CD4-positive, alpha-beta T cell treated with Interleukin-4 for 4 hours (primary cell): ENCODE measurements around the gene CYTL1.

Source experiments
- DNase-seq: peaks from one replicate; pipeline ENCODE4 v3.0.0-alpha.2; 2020

CYTL1 gene

DNA sequence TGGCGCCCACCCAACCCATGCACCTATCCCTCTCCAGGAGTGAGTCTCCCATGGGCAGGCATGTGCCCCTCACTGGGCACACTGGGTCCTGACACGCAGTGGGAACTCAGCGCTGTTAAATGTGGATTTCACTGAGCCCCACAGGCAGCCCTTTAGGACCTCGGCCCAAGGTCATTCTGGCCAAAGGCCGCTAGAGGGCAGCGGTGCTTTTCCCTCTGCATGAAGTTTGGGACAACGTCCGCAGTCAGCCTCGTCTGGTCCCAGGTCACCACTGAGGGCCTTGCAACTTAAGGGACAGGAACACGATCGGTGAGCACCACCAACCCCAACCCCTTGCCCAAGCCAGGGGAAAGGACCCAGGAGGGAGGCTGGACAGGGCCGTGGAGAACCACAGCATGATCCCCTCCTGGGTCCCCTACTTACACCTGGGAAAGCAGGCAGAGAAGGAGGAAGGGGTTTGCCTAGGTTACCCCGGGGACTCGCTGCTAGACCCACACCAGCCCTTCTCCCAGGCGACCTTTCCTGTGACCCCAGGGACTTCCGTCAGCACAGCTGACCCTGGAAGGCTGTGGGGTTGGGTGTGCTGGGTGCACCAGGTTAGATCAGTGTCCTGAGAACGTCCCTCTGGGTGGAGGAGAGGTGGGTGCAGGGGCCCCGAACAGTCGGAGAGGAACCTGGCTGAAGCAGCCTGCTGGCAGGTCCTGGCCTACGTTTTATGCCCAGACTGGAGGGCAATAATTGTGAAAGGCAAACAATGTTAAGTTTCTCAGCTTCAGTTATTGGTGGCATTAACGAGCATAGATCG, 24.0 kb downstream of the CYTL1 start:
- peak; percentile 25 for DNase-seq

GRCh38 chr4:4994312-4995097, 24.8 kb downstream of the CYTL1 start:
- DNase-seq = no peak

- DNase-seq = no peak
Observed at GRCh38 chr4:4992833-4993232, 26.4 kb downstream of the CYTL1 start.

DNA sequence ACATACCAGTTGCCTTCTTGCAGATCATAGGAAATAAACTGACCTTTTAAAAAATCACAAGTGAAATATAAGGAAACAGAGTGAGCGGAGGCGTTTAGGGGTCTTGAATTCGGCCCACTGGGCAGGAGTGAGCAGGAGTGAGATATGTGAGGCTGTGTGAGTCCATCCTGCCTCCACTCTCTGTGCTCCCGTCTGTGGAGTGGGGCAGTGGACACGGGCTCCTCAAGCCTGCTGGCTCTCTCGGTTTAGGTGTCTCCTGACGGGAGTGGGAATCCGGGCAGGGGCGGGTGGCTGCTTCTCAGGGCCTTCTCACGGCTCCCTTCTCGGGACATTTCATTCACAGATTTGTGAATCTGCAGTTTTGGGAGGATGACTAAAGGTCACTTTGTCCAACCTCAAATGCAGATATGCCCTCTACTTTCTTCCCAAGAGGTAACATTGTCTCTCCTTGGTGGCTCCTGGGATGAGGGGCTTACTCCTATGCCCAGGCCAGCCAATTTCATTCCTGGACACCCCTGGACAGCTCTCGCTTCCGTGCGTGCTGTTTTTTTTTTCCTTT, 27.6 kb downstream of the CYTL1 start:
- DNase-seq = no peak

GRCh38 chr4:4990857-4991540, 28.3 kb downstream of the CYTL1 start:
- DNase-seq = no peak

DNA sequence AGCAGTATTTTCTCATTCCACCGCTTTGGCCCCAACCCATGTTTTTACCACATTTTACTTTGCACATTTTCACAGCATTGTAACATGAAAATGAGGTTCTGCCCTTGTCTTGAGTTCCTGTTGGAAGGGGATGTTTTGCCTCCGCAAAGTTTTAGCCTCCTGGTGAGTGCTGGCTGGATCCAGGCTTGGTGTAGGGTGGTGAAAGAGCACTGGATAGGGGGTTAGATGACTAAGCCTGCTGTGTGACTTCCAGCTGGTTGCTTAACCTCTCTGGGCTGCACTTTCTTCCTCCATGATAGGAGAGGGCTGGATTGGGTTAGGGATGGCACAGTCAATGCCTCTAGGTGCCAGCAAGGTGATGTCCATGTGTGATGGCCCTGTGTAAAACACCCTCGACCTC, 28.9 kb downstream of the CYTL1 start:
- no peak for DNase-seq

GRCh38 chr4:4989083-4989622, 30.1 kb downstream of the CYTL1 start:
- no peak for DNase-seq

GRCh38 chr4:4987656-4988055, 31.6 kb downstream of the CYTL1 start:
- no peak for DNase-seq

GRCh38 chr4:4986841-4987240, 32.4 kb downstream of the CYTL1 start:
- DNase-seq = no peak

DNA sequence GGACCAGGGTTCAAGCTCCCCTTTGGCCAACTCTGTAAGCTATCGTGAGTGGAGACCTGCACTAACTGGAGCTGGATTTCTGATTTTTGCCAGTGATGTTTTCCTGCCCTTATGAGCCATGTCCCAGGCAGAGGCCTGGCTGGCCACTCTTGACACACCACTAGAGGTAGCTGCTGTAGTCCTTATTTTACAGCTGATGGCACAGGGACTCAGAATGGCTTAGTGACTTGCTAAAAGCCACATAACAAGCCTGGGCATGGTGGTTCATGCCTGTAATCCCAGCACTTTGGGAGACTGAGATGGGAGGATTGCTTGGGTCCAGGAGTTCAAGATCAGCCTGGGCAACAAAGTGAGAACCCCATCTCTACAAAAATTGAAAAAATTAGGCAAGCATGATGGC, 33.4 kb downstream of the CYTL1 start:
- DNase-seq = no peak

DNA sequence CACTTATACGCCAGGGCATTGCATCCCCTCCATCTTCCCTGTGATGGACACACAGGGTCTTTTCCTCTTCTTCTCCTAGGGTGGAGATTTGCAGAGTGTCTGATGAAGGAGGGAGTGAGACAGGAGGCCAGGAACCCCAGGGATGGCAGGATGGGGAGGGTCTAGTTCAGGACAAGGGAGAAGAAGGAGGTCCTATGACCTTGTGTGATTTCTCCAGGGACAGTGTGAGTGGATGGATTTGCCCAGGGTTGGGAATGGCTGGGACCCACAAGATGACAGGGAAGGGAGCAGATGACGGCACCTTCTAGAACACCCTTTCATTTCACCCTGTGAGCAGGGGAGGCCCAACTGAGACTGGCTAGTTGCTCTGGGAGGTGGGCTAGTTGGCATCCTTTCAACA, 34.2 kb downstream of the CYTL1 start:
- DNase-seq = no peak

- no peak for DNase-seq
Observed at GRCh38 chr4:4984186-4984585, 35.1 kb downstream of the CYTL1 start.

DNA sequence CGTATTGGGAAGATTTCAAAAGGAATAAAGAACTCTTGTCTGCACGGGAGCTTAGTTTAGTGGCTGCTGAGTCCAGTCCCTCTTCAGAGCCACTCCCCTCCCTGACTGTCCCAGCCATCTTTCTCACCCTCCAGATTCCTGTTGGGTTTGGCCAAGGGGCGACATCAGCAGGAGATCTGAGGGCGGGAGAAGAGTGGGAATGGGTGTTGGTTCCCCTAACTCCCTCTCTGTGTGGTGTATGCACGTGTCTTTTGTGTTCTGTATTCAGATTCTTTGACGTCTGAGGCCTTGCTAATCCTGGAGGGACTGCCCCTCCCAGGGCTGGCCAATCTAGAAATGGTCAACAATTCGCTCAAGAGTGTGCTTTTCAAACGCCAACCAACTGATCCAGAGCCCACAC, 37.4 kb downstream of the CYTL1 start:
- DNase-seq = no peak

DNA sequence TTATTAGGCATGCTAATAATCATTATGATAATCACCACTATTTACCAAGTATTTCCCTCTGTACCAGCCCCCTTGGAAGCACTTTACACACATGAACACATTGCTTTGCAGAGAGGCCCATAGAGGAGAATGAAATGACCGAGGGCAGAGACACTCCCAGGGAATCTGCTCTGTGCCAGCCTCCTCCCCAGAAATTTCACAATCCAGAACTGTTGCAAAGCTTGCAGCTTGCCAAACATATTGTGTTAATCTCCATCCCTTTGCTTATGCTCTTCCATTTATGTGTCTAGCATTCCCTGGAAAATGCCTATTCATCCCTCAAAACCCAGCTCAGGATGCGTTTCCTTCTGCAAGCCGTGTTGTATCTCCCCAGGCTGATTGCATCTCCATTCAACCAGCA, 37.8 kb downstream of the CYTL1 start:
- no peak for DNase-seq

GRCh38 chr4:4980621-4981230, 38.5 kb downstream of the CYTL1 start:
- DNase-seq = no peak

DNA sequence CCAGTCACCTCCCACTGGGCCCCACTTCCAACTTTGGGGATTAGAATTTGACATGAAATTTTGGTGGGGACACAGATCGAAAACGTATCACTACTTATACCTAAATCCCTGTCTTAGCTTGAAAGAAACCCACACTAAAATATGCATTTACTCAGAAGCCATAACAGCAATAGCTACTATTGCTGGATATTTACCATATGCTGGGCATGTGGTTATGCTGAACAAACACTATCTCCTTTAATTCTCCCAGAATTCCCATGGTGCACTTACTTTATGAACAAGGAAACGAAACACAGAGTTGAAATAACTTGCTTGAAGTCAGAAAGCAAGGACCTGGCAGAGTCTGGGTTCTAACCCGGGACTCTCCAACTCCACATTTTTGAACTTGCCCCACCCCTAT, 39.3 kb downstream of the CYTL1 start:
- DNase-seq = no peak

DNA sequence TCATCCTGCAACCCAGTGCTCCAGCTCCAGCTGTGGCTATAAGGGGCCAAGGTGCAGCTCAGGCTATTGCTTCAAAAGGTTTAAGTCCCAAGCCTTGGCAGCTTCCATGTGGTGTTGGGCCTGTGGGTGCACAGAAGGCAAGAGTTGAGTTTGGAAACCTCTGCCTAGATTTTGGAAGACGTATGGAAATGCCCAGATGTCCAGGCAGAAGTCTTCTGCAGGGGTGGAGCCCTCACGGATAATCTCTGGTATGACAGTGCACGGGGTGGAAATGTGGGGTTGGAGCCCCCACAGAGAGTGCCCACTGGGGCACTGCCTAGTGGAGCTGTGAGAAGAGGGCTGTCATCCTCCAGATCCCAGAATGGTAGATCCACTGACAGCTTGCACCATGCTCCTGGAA, 44.5 kb downstream of the CYTL1 start:
- DNase-seq = no peak

- DNase-seq = no peak
Observed at GRCh38 chr4:4971796-4972195, 47.5 kb downstream of the CYTL1 start.

GRCh38 chr4:4969298-4969697, 50.0 kb downstream of the CYTL1 start:
- DNase-seq = no peak

GRCh38 chr4:4968161-4968725, 51.0 kb downstream of the CYTL1 start:
- no peak for DNase-seq
